GM18861 (cell line): ENCODE results near the gene RNF126.

ENCODE experiments used
- ATAC-seq: cut with Tn5 transposase; IDR thresholded peaks from one replicate; pipeline ENCODE4 v1.9.1; 2021; ENCODE audit not compliant: unreplicated experiment

Gene RNF126

GRCh38 chr19:648305-648704 lies 14.7 kb downstream of the RNF126 start:
- ATAC-seq = no peak

- ATAC-seq = no peak
These were observed 15.3 kb downstream of the RNF126 start for GRCh38 chr19:647566-648284.

GRCh38 chr19:646779-647565 lies 16.0 kb downstream of the RNF126 start:
- no peak for ATAC-seq

- no peak for ATAC-seq
These were observed 16.9 kb downstream of the RNF126 start for GRCh38 chr19:645912-646778.

GRCh38 chr19:644789-645188 lies 18.2 kb downstream of the RNF126 start:
- ATAC-seq = no peak

- no peak for ATAC-seq
These were observed 18.7 kb downstream of the RNF126 start for GRCh38 chr19:644363-644762.

- no peak for ATAC-seq
These were observed 19.3 kb downstream of the RNF126 start for GRCh38 chr19:643736-644135.

GRCh38 chr19:642767-643727 lies 20.0 kb downstream of the RNF126 start:
- ATAC-seq = no peak

- no peak for ATAC-seq
These were observed 21.3 kb downstream of the RNF126 start for GRCh38 chr19:641702-642101.

GRCh38 chr19:640606-641189 lies 22.3 kb downstream of the RNF126 start:
- ATAC-seq = no peak

GRCh38 chr19:640161-640558 lies 22.9 kb downstream of the RNF126 start:
- ATAC-seq = no peak

GRCh38 chr19:639253-640160 lies 23.5 kb downstream of the RNF126 start, which contains the start of gene FGF22:
Gene FGF22 (plus strand): TSS chr19:639879. CDS start chr19:639926, 47 bp downstream.
- no peak for ATAC-seq

GRCh38 chr19:638906-639252 lies 24.1 kb downstream of the RNF126 start:
- ATAC-seq = no peak

GRCh38 chr19:634975-635652 lies 27.9 kb downstream of the RNF126 start:
- ATAC-seq = no peak

GRCh38 chr19:633786-634639 lies 29.0 kb downstream of the RNF126 start:
- no peak for ATAC-seq

- ATAC-seq = peak; percentile 67
These were observed 29.8 kb downstream of the RNF126 start, which contains the start of gene POLRMT for GRCh38 chr19:633068-633785. Gene POLRMT (minus strand): TSS chr19:633537. CDS start chr19:633512, 25 bp downstream.
